Fibroblast of lung (primary cell): ENCODE measurements around the gene DNAJA1. TPM values are rescaled to one million over a fixed set of nuclear protein-coding genes. Genes with fewer than 3 reads are reported as not detected.

Experiments
- DNase-seq, 2 donors: peaks; one replicate each; pipeline versions ENCODE4 v3.0.0 to v3.0.0-alpha.2; 2010; ENCODE audit warnings: low read depth in 2 of 2
- H2AFZ ChIP-seq: 2 replicates; pipeline ENCODE4 v1.5.1; 2012; ENCODE audit warnings: low read length, control low read depth, inconsistent platforms
- H3K27ac ChIP-seq: 2 replicates; pipeline ENCODE4 v1.5.1; 2011; ENCODE audit warnings: low read length, control low read depth; ENCODE audit not compliant: insufficient read depth
- H3K27me3 ChIP-seq: 2 replicates; pipeline ENCODE4 v1.5.1; 2011; ENCODE audit warnings: mild to moderate bottlenecking, low read length; ENCODE audit not compliant: control insufficient read depth, insufficient read depth
- H3K36me3 ChIP-seq: 2 replicates; pipeline ENCODE4 v1.5.1; 2011; ENCODE audit warnings: low read length; ENCODE audit not compliant: control insufficient read depth, insufficient read depth
- H3K4me1 ChIP-seq: 2 replicates; pipeline ENCODE4 v1.5.1; 2011; ENCODE audit warnings: low read length; ENCODE audit not compliant: control insufficient read depth, insufficient read depth; ENCODE audit errors: extremely low read depth
- H3K4me2 ChIP-seq: 2 replicates; pipeline ENCODE4 v1.5.1; 2011; ENCODE audit warnings: low read length, control low read depth; ENCODE audit not compliant: insufficient read depth; ENCODE audit errors: extremely low read depth
- H3K4me3 ChIP-seq, 4 experiments: fragments of 200-600 bp in 1 of 4; sonication (generic) in 1 of 4; replicated peaks in 1 of 4; 2 replicates each; pipeline ENCODE4 v1.5.1; 2011 to 2016; ENCODE audit warnings: low read length in 4 of 4, low read depth in 3 of 4, mild to moderate bottlenecking in 3 of 4, control low read depth in 2 of 4, inconsistent platforms in 1 of 4, mixed read lengths in 1 of 4; ENCODE audit not compliant: insufficient read depth in 1 of 4; ENCODE audit errors: control extremely low read depth in 1 of 4
- H3K79me2 ChIP-seq: 2 replicates; pipeline ENCODE4 v1.5.1; 2012; ENCODE audit warnings: mild to moderate bottlenecking, low read length, inconsistent platforms; ENCODE audit not compliant: control insufficient read depth, insufficient read depth
- H3K9ac ChIP-seq: 2 replicates; pipeline ENCODE4 v1.5.1; 2011; ENCODE audit warnings: mild to moderate bottlenecking, low read length, control low read depth; ENCODE audit not compliant: insufficient read depth
- H3K9me3 ChIP-seq: 2 replicates; pipeline ENCODE4 v1.5.1; 2012; ENCODE audit warnings: low read depth, low read length; ENCODE audit not compliant: control insufficient read depth, insufficient read depth
- H4K20me1 ChIP-seq: 2 replicates; pipeline ENCODE4 v1.5.1; 2011; ENCODE audit warnings: low read length; ENCODE audit not compliant: control insufficient read depth, insufficient read depth; ENCODE audit errors: extremely low read depth
- CTCF ChIP-seq, 2 donors: IDR thresholded peaks in 1 of 2; conservative IDR thresholded peaks in 1 of 2; 1 replicate in 1 of 2; 2 replicates in 1 of 2; pipeline ENCODE4 v1.5.1; 2011 to 2012; ENCODE audit warnings: low read length in 2 of 2, control low read depth in 1 of 2, inconsistent platforms in 1 of 2, low read depth in 1 of 2, mild to moderate bottlenecking in 1 of 2
- EZH2 ChIP-seq: IDR thresholded peaks from 2 replicates; pipeline ENCODE4 v1.5.1; 2012; ENCODE audit warnings: low read length, control low read depth, mild to moderate bottlenecking; ENCODE audit errors: missing control alignments
- polyA plus RNA-seq, 2 donors: library from polyadenylated mRNA; depleted of rRNA in 1 of 2; stranded (reverse) in 1 of 2; unstranded in 1 of 2; fragments of >200 nt; gene quantifications; 2 replicates each; pipeline ENCODE4 v1.2.1, GENCODE V29; 2011 to 2012; ENCODE audit warnings: missing spikeins in 1 of 2
- total RNA-seq: library from RNA; depleted of rRNA; stranded (reverse); fragments of >200 nt; gene quantifications from 2 replicates; pipeline ENCODE4 v1.2.1, GENCODE V29; 2014

Gene DNAJA1
- total and polyA plus RNA-seq, 2 donors (not counting 1 experiment from before 2014, with no cell fraction given), result 116 to 163 TPM

GRCh38 chr9:33022755-33023154 lies 2.3 kb upstream of the DNAJA1 start:
- no peak for TF ChIP-seq EZH2
- TF ChIP-seq CTCF (conservative IDR thresholded peaks at IDR 0.05 in 1 of 2, IDR thresholded peaks at IDR 0.05 in 1 of 2; ENCODE audit: low read depth in 1 of 2, low read length in 2 of 2), result no peak
- H3K4me1 ChIP-seq, result no peaks in the 10 kb centered on the region
- peaks cover 3% of the 10 kb centered on the region for H4K20me1 ChIP-seq
- H3K36me3 ChIP-seq, result peaks cover 2% of the 10 kb centered on the region
- peak overlapping the region; percentile 7 for H3K27ac ChIP-seq
- H3K79me2 ChIP-seq, result peaks cover 52% of the 10 kb centered on the region
- no peaks in the 10 kb centered on the region for H3K27me3 ChIP-seq
- DNase-seq, result no peak
- peak overlapping the region in 1 of 4 experiments; percentile 2 for H3K4me3 ChIP-seq
- peak overlapping the region; percentile 23 for H3K4me2 ChIP-seq
- no peak overlapping the region for H2AFZ ChIP-seq
- no peak overlapping the region for H3K9ac ChIP-seq
- no peaks in the 10 kb centered on the region for H3K9me3 ChIP-seq

- Histone ChIP-seq H3K4me1 (peaks cover 3% of the 10 kb centered on the region), H3K79me2 (peaks cover 61% of the 10 kb centered on the region), H3K36me3 (peaks cover 2% of the 10 kb centered on the region), H3K9ac (no peak overlapping the region), H4K20me1 (peaks cover 3% of the 10 kb centered on the region), H2AFZ (no peak overlapping the region), H3K4me2 (peak overlapping the region; percentile 84), H3K9me3 (no peaks in the 10 kb centered on the region), H3K27ac (peak overlapping the region; percentile 97), H3K4me3 (peak overlapping the region; percentile 62 to 98 (median 80)), H3K27me3 (no peaks in the 10 kb centered on the region)
- no peak for TF ChIP-seq EZH2
- TF ChIP-seq CTCF (conservative IDR thresholded peaks at IDR 0.05 in 1 of 2, IDR thresholded peaks at IDR 0.05 in 1 of 2; ENCODE audit: low read depth in 1 of 2, low read length in 2 of 2), result no peak
- DNase-seq, result no peak
Observed at GRCh38 chr9:33023661-33024060, 1.4 kb upstream of the DNAJA1 start.

GRCh38 chr9:33024126-33024965 lies 727 bp upstream of the DNAJA1 start:
- H3K27me3 ChIP-seq, result no peaks in the 10 kb centered on the region
- DNase-seq, result peak; percentile 41 to 45

More at GRCh38 chr9:33024126-33024965, 727 bp upstream of the DNAJA1 start:
- peak overlapping the region; percentile 73 for H2AFZ ChIP-seq
- H3K9ac ChIP-seq, result peak overlapping the region; percentile 84
- H3K4me3 ChIP-seq, result peak overlapping the region; percentile 62 to 98 (median 80)
- peaks cover 2% of the 10 kb centered on the region for H3K36me3 ChIP-seq
- H3K79me2 ChIP-seq, result peaks cover 68% of the 10 kb centered on the region
- peaks cover 3% of the 10 kb centered on the region for H4K20me1 ChIP-seq
- H3K9me3 ChIP-seq, result no peaks in the 10 kb centered on the region
- TF ChIP-seq CTCF (conservative IDR thresholded peaks at IDR 0.05 in 1 of 2, IDR thresholded peaks at IDR 0.05 in 1 of 2; ENCODE audit: low read depth in 1 of 2, low read length in 2 of 2) (no peak), EZH2 (no peak)
- H3K4me1 ChIP-seq, result peaks cover 7% of the 10 kb centered on the region
- H3K27ac ChIP-seq, result peak overlapping the region; percentile 97
- peak overlapping the region; percentile 84 for H3K4me2 ChIP-seq
